NCI-H2107 treated with DMSO at 0.1 percent for 48 hours (cell line): ENCODE measurements around the gene CR1L.
"Not testable (repeated sequence)": the region's sequence is repeated elsewhere in the genome, so short reads cannot be mapped to it uniquely, and the experiment has no call there.

Source experiments
- DNase-seq: peaks from one replicate; lab custom pipeline; 2025; ENCODE audit not compliant: unreplicated experiment; lab: John Stamatoyannopoulos, UW

CR1L gene

GRCh38 chr1:207680590-207681388, 35.9 kb downstream of the CR1L start:
- DNase-seq: not testable (repeated sequence)

DNA sequence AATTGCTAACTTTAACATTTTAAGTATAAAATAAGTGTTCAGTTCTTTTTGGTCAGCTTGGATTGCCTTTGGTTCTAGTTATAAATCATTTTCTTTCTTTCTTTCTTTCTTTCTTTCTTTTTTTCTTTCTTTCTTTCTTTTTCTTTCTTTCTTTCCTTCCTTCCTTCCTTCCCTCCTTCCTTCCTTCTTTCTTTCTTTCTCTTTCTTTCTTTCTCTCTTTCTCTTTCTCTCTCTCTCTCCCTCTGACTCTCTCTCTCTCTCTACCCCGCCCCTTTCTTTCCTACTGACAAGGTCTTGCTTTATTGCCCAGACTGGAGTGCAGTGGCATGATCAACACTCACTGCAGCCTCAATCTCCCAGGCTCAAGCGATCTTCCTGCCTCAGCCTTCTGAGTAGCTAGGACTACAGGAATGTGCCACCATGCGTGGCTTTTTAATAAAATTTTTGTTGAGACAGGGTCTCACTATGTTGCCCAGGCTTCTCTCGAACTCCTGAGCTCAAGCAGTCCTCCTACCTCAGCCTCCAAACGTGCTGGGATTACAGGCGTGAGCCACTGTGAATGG, 38.0 kb downstream of the CR1L start:
- not testable (repeated sequence) for DNase-seq

GRCh38 chr1:207690551-207690950, 45.6 kb downstream of the CR1L start:
- not testable (repeated sequence) for DNase-seq

- DNase-seq: no peak
Measured at GRCh38 chr1:207691010-207691409, 46.1 kb downstream of the CR1L start.

DNA sequence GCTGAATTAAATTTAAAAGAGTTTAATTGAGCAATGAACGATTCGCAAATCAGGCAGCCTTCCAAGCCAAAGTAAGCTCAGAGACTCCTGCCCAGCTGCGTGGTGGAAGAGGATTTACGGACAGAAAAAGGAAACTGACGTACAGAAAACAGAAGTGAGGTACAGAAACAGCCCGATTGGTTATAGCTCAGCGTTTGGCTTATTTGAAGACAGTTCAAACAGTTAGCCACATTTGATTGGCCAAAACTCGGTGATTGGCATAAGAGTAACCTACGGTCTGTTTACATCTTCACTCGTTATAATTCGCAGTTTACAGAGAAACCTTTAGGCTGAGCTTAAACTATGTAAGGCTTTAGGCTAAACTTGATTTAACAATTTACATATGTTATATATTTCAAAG, 46.9 kb downstream of the CR1L start:
- no peak for DNase-seq

- not testable (repeated sequence) for DNase-seq
Measured at GRCh38 chr1:207692291-207692690, 47.4 kb downstream of the CR1L start.

- no peak for DNase-seq
Measured at GRCh38 chr1:207695891-207696290, 51.0 kb downstream of the CR1L start.

- DNase-seq: peak; percentile 41
Measured at GRCh38 chr1:207698822-207699483, 54.0 kb downstream of the CR1L start.

- no peak for DNase-seq
Measured at GRCh38 chr1:207702317-207702716, 57.4 kb downstream of the CR1L start.

GRCh38 chr1:207703712-207704111, 58.8 kb downstream of the CR1L start:
- no peak for DNase-seq

DNA sequence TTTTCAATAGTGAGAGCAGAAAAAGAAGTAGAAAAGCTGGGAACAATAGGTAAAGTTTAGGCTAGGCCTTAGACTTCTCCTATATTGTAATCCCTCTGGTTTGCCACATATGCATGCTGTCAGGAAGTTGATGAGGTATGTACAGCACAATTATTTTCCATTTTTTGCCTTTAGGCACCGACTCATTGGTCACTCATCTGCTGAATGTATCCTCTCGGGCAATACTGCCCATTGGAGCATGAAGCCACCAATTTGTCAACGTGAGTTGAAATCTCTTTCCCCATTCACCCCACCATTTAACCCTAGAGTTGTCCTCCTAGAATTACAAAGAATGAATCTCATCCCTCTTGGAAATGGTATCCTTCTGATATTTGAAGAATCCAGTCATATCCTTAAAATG, 63.1 kb downstream of the CR1L start:
- DNase-seq: not testable (repeated sequence)

DNA sequence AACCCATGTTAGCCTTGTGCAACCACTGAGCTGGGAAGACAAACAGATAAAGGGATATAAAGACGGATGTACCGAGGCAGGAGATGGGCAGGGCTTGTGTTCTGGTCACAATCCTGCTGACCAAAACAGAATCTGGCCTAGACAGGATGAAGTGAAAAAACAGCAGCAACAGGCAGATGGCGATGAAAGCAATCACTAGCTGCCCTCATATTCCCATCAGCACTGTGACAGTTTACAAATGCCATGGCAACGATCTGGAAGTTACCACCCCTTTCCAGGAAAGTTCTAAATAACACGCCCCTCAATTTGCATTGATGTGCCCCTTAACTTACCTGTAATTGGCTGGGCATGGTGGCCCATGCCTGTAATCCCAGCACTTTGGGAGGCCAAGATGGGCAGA, 66.4 kb downstream of the CR1L start:
- no peak for DNase-seq

DNA sequence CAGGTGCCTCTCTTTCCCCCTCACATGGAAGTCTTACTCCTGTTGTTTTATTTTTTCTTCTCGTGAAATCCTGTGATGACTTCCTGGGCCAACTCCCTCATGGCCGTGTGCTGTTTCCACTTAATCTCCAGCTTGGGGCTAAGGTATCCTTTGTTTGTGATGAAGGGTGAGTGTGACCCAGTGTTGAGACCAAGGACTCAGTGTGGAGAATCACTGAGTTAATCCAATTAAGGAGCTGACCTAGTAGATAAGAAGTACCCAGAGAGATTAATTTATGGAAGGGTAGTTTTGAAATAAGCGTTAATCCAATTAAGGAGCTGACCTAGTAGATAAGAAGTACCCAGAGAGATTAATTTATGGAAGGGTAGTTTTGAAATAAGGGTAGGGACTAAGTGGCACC, 67.8 kb downstream of the CR1L start:
- DNase-seq: not testable (repeated sequence)

- DNase-seq: no peak
Measured at GRCh38 chr1:207713529-207713928, 68.6 kb downstream of the CR1L start.

- DNase-seq: no peak
Measured at GRCh38 chr1:207719234-207719633, 74.3 kb downstream of the CR1L start.

DNA sequence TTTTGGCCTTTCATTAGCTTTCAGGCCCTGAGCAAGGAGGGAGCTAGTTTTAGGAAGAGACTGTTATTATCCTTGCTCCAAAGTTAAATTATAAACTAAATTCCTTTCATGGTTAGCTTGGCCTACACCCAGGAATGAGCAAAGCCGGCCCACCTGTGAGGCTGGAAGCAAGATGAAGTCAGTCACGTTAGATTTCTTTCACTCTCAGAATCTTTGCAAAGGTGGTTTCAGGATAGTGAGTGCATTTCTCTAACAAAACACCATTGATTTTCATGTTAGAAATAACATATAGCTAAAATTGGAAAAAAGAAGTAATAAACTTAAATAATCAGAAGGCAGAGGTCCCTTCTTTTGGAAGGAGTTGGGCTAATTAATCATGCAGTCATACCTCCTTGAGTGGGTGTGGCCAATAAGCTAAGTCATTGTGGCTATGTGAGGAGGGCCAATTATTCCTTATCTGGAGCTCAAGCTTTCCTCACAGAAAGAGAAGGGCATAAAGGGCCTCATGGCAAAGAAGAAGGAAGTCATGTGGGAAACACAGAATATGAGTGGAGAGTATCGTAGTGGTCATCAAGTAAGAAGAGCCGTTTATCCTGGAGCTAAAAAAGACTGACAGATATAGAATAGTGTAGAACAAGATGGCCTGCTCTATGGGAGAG, 83.4 kb downstream of the CR1L start:
- not testable (repeated sequence) for DNase-seq

DNA sequence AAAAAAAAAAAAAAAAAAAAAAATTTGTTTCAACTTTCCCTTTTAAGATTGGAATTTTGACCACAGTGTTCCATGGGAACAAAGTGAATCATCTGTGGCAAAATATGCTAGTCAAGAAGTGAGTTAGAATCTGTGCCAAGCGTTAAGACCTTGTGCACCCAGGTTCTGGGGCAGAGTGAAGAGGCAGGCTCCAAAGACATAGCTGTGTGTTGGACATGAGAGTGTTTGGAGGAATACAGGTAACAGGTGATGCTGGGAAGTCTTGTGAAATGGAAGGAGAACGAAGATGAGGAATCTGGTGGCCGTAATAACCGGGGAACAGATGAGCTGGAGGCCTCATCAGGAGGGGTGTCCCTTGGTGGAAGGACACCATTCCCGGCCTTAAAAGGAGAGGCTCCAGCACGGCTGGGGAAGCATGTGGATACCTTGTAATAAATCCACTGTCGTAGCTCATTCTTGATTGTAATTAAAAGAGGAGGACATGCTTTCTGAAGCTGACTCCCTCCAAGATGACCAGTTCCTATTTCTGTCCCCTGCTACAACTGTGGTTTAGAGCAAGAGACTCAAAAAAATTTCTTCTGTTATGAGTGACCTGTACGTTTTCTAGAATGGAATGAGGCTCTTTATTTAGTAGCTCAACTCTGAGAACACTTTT, 92.7 kb downstream of the CR1L start:
- not testable (repeated sequence) for DNase-seq

DNA sequence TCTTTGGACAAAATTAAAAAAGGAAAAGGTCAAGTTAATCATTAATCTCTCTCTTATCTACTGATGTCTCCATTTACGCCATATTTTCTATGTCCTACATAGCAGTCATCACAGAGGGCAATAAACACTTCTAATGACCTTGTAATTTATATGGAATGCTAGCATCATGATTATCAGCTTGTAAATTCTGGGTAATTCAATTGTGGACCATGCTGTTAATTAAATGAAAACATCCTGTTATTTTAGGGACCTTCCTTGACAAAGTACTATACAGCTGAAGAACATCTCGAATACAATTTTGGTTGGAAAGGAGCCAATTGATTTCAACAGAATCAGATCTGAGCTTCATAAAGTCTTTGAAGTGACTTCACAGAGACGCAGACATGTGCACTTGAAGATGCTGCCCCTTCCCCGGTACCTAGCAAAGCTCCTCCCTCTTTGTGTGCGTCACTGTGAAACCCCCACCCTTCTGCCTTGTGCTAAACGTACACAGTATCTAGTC, 93.3 kb downstream of the CR1L start:
- not testable (repeated sequence) for DNase-seq

GRCh38 chr1:207740207-207740606, 95.3 kb downstream of the CR1L start:
- DNase-seq: no peak

DNA sequence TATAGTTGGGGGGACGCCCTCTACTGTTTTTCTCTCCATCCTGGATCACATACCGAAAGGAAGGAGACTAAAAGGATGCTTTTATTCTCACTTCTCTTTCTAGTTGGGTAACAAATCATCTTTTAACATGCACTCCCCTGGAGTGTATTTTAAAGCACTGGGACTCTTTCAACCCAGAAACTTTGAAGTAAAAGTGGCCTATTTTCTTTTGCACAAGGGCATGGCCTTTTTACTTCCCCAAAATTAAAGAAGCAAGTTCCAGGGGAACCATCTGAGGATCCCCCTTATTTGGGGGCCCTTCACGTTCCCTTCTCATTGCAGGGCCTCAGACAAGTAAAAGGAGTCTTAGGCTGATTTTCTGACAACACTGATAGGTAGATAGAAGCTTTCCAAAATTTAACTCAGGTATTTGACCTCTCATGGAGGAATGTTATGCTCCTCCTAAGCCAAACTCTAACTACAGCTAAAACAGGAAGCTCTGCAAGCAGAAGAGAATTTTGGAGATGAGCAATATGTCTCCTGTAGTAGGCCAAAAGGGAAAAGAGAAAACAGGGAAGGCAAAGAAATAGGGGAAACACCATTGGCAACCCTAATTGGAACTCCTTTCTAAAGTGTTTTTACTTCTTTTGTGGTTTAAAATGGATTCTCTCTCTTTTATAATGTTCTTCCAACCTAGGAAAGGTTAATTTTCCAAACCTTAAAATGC, 98.1 kb downstream of the CR1L start:
- DNase-seq: no peak
